Hematopoietic multipotent progenitor cell treated with erythropoietin and hydrocortisone succinate and interleukin-3 and kit ligand, for 17 days (in vitro differentiated cells): ENCODE results near the gene ST3GAL6.

ENCODE experiments used
- DNase-seq: peaks from one replicate; pipeline ENCODE4 v3.0.0-alpha.2; 2015; ENCODE audit warnings: low spot score

ST3GAL6 gene

GRCh38 chr3:98763076-98763475 lies at the start of gene ST3GAL6:
ST3GAL6 (plus strand) TSS chr3:98763340; CDS start chr3:98768441, 5,101 bp downstream.
- no peak for DNase-seq

GRCh38 chr3:98713984-98714383 lies 49.2 kb upstream of the ST3GAL6 start:
- no peak for DNase-seq

- no peak for DNase-seq
Observed at GRCh38 chr3:98717584-98717983, 45.6 kb upstream of the ST3GAL6 start.

GRCh38 chr3:98718730-98719129 lies 44.4 kb upstream of the ST3GAL6 start:
- no peak for DNase-seq

- DNase-seq, result no peak
Observed at GRCh38 chr3:98721776-98722175, 41.4 kb upstream of the ST3GAL6 start.

- no peak for DNase-seq
Observed at GRCh38 chr3:98722389-98722788, 40.8 kb upstream of the ST3GAL6 start.

- no peak for DNase-seq
Observed at GRCh38 chr3:98725352-98725751, 37.8 kb upstream of the ST3GAL6 start.

- DNase-seq, result no peak
Observed at GRCh38 chr3:98726084-98726483, 37.1 kb upstream of the ST3GAL6 start.

GRCh38 chr3:98727638-98728037 lies 35.5 kb upstream of the ST3GAL6 start:
- no peak for DNase-seq

GRCh38 chr3:98728672-98729071 lies 34.5 kb upstream of the ST3GAL6 start:
- DNase-seq, result no peak

- no peak for DNase-seq
Observed at GRCh38 chr3:98730338-98730737, 32.8 kb upstream of the ST3GAL6 start.

- DNase-seq, result no peak
Observed at GRCh38 chr3:98730886-98731537, 32.1 kb upstream of the ST3GAL6 start.

GRCh38 chr3:98731720-98732285 lies 31.3 kb upstream of the ST3GAL6 start:
- DNase-seq, result no peak

- no peak for DNase-seq
Observed at GRCh38 chr3:98732286-98733052, 30.7 kb upstream of the ST3GAL6 start.

GRCh38 chr3:98733053-98733811 lies 29.9 kb upstream of the ST3GAL6 start:
- no peak for DNase-seq

GRCh38 chr3:98733812-98734281 lies 29.3 kb upstream of the ST3GAL6 start:
- DNase-seq, result no peak

GRCh38 chr3:98734306-98734705 lies 28.8 kb upstream of the ST3GAL6 start:
- DNase-seq, result no peak

GRCh38 chr3:98734735-98735134 lies 28.4 kb upstream of the ST3GAL6 start:
- DNase-seq, result no peak

GRCh38 chr3:98735296-98735695 lies 27.8 kb upstream of the ST3GAL6 start:
- DNase-seq, result no peak

GRCh38 chr3:98735761-98736269 lies 27.3 kb upstream of the ST3GAL6 start:
- DNase-seq, result no peak

GRCh38 chr3:98737301-98737700 lies 25.8 kb upstream of the ST3GAL6 start:
- no peak for DNase-seq

GRCh38 chr3:98739266-98739665 lies 23.9 kb upstream of the ST3GAL6 start:
- no peak for DNase-seq
